Ascending aorta (tissue), 2 donors: Measurements from ENCODE around the gene ADNP2. TPM values are rescaled to one million over a fixed set of nuclear protein-coding genes. Genes with fewer than 3 reads are reported as not detected.

Experiments
- DNase-seq, 2 donors: peaks; one replicate each; pipeline ENCODE4 v3.0.0-alpha.2; 2019; ENCODE audit warnings: low spot score in 2 of 2
- H3K27ac ChIP-seq, 2 donors: fragments of 200-600 bp; sonication (generic); one replicate each; pipeline ENCODE4 v1.5.1; 2016 to 2017; ENCODE audit warnings: mild to moderate bottlenecking in 1 of 2
- H3K27me3 ChIP-seq: fragments of 200-600 bp; sonication (generic); one replicate; pipeline ENCODE4 v1.5.1; 2017
- H3K36me3 ChIP-seq, 2 donors: fragments of 200-600 bp; sonication (generic); one replicate each; pipeline ENCODE4 v1.5.1; 2016
- H3K4me1 ChIP-seq, 2 donors: fragments of 200-600 bp; sonication (generic); one replicate each; pipeline ENCODE4 v1.5.1; 2016 to 2017; ENCODE audit warnings: mild to moderate bottlenecking in 1 of 2
- H3K4me3 ChIP-seq, 2 donors: fragments of 200-600 bp; sonication (generic); one replicate each; pipeline ENCODE4 v1.5.1; 2016 to 2017; ENCODE audit warnings: mild to moderate bottlenecking in 1 of 2
- H3K9me3 ChIP-seq, 2 donors: fragments of 200-600 bp; sonication (generic); one replicate each; pipeline ENCODE4 v1.5.1; 2016
- CTCF ChIP-seq, 3 experiments: fragments of 200-600 bp in 2 of 3; fragments of 450-650 bp in 1 of 3; sonication (generic) in 2 of 3; IDR thresholded peaks; one replicate each; pipeline ENCODE4 v1.5.1; 2016 to 2019; ENCODE audit warnings: antibody characterized with exemption in 3 of 3, mild to moderate bottlenecking in 1 of 3, moderate library complexity in 1 of 3
- intact Hi-C: fragments of 100-400 bp; cut with DNase I; formaldehyde crosslinking; loops from one replicate; pipeline ENCODE4 v1.15.1; 2023
- total RNA-seq: library from RNA; depleted of rRNA; stranded (reverse); fragments of >200 nt; gene quantifications from one replicate; pipeline ENCODE4 v1.1.0, GENCODE V29; 2016

ADNP2 gene
- total RNA-seq, 1 donor from 2014 or later = 6.8 TPM

- no peak overlapping the region for H3K27ac ChIP-seq
These were observed 20.8 kb downstream of the ADNP2 start for GRCh38 chr18:80129672-80130367.

GRCh38 chr18:80130555-80130954 is 21.5 kb downstream of the ADNP2 start:
- intact Hi-C loops = no loop called here
- TF ChIP-seq CTCF (IDR thresholded peaks at IDR 0.05) = no peak

More at GRCh38 chr18:80129672-80130367, 20.8 kb downstream of the ADNP2 start:
- Histone ChIP-seq H3K9me3 (no peaks in the 10 kb centered on the region), H3K4me1 (no peaks in the 10 kb centered on the region), H3K27me3 (no peaks in the 10 kb centered on the region), H3K4me3 (no peak overlapping the region), H3K36me3 (peaks cover 10 to 14% of the 10 kb centered on the region in 2 donors)
- no peak for DNase-seq
- intact Hi-C loops = no loop called here
- no peak for TF ChIP-seq CTCF (IDR thresholded peaks at IDR 0.05)

GRCh38 chr18:80132180-80132812 is 23.2 kb downstream of the ADNP2 start:
- no peaks in the 10 kb centered on the region for H3K4me1 ChIP-seq
- peaks cover 30 to 37% of the 10 kb centered on the region in 2 donors for H3K36me3 ChIP-seq
- intact Hi-C loops = no loop called here
- DNase-seq = no peak
- H3K4me3 ChIP-seq = no peak overlapping the region
- H3K27me3 ChIP-seq = no peaks in the 10 kb centered on the region
- H3K9me3 ChIP-seq = no peaks in the 10 kb centered on the region
- H3K27ac ChIP-seq = no peak overlapping the region
- TF ChIP-seq CTCF (IDR thresholded peaks at IDR 0.05) = no peak

More at GRCh38 chr18:80130555-80130954, 21.5 kb downstream of the ADNP2 start:
- no peak for DNase-seq
- H3K27ac ChIP-seq = no peak overlapping the region
- no peaks in the 10 kb centered on the region for H3K9me3 ChIP-seq
- no peak overlapping the region for H3K4me3 ChIP-seq
- peaks cover 13 to 20% of the 10 kb centered on the region in 2 donors for H3K36me3 ChIP-seq
- H3K4me1 ChIP-seq = no peaks in the 10 kb centered on the region
- no peaks in the 10 kb centered on the region for H3K27me3 ChIP-seq

- peaks cover 38 to 46% of the 10 kb centered on the region in 2 donors for H3K36me3 ChIP-seq
- no peak for DNase-seq
- intact Hi-C loops = no loop called here
These were observed 24.1 kb downstream of the ADNP2 start for GRCh38 chr18:80133124-80133523.

GRCh38 chr18:80135136-80135535 is 26.1 kb downstream of the ADNP2 start:
- H3K4me1 ChIP-seq = no peaks in the 10 kb centered on the region
- peaks cover 46 to 64% of the 10 kb centered on the region in 2 donors for H3K36me3 ChIP-seq
- no peak overlapping the region for H3K27ac ChIP-seq
- no peak for TF ChIP-seq CTCF (IDR thresholded peaks at IDR 0.05)
- H3K27me3 ChIP-seq = no peaks in the 10 kb centered on the region
- no peak for DNase-seq
- H3K4me3 ChIP-seq = no peak overlapping the region
- intact Hi-C loops = no loop called here
- H3K9me3 ChIP-seq = no peaks in the 10 kb centered on the region

More at GRCh38 chr18:80133124-80133523, 24.1 kb downstream of the ADNP2 start:
- H3K9me3 ChIP-seq = no peaks in the 10 kb centered on the region
- H3K27ac ChIP-seq = no peak overlapping the region
- no peaks in the 10 kb centered on the region for H3K4me1 ChIP-seq
- no peak for TF ChIP-seq CTCF (IDR thresholded peaks at IDR 0.05)
- H3K4me3 ChIP-seq = no peak overlapping the region
- H3K27me3 ChIP-seq = no peaks in the 10 kb centered on the region
